Measurements from ENCODE around the gene PGK1.
"Not testable (repeated sequence)": the region's sequence is repeated elsewhere in the genome, so short reads cannot be mapped to it uniquely, and the experiment has no call there.

Gene PGK1

GRCh38 chrX:78103623-78104446, at the start of gene PGK1:
Gene PGK1, plus strand, starts transcription at chrX:78104248. Its CDS starts 93 bp downstream, at chrX:78104341.
- DNase-seq (ENCODE audit: extremely low read depth, insufficient read length) = peak; percentile 98
- no peaks in the 10 kb centered on the region for H3K27me3 ChIP-seq (replicated peaks; ENCODE audit: control insufficient read depth, insufficient read depth, low read length)
- no peak for TF ChIP-seq CTCF (IDR thresholded peaks at IDR 0.05; ENCODE audit: insufficient read depth, low read length, poor library complexity, severe bottlenecking)
- H3K36me3 ChIP-seq (ENCODE audit: control insufficient read depth, insufficient read depth, low read length) = no peaks in the 10 kb centered on the region
- H3K4me3 ChIP-seq (replicated peaks; ENCODE audit: low read depth, low read length) = peak within 1 kb of the TSS; percentile 85

GRCh38 chrX:78063687-78064086, 40.4 kb upstream of the PGK1 start:
- no peaks in the 10 kb centered on the region for H3K36me3 ChIP-seq (ENCODE audit: control insufficient read depth, insufficient read depth, low read length)
- no peaks in the 10 kb centered on the region for H3K27me3 ChIP-seq (replicated peaks; ENCODE audit: control insufficient read depth, insufficient read depth, low read length)
- H3K4me3 ChIP-seq (replicated peaks; ENCODE audit: low read depth, low read length) = no peak overlapping the region
- no peak for TF ChIP-seq CTCF (IDR thresholded peaks at IDR 0.05; ENCODE audit: insufficient read depth, low read length, poor library complexity, severe bottlenecking)
- DNase-seq (ENCODE audit: extremely low read depth, insufficient read length) = no peak

GRCh38 chrX:78064152-78064551, 39.9 kb upstream of the PGK1 start:
- Histone ChIP-seq H3K36me3 (ENCODE audit: control insufficient read depth, insufficient read depth, low read length) (no peaks in the 10 kb centered on the region), H3K27me3 (replicated peaks; ENCODE audit: control insufficient read depth, insufficient read depth, low read length) (no peaks in the 10 kb centered on the region), H3K4me3 (replicated peaks; ENCODE audit: low read depth, low read length) (no peak overlapping the region)
- DNase-seq (ENCODE audit: extremely low read depth, insufficient read length) = no peak
- no peak for TF ChIP-seq CTCF (IDR thresholded peaks at IDR 0.05; ENCODE audit: insufficient read depth, low read length, poor library complexity, severe bottlenecking)

- H3K36me3 ChIP-seq (ENCODE audit: control insufficient read depth, insufficient read depth, low read length); H3K27me3 ChIP-seq (replicated peaks; ENCODE audit: control insufficient read depth, insufficient read depth, low read length); H3K4me3 ChIP-seq (replicated peaks; ENCODE audit: low read depth, low read length): not testable (repeated sequence)
- DNase-seq (ENCODE audit: extremely low read depth, insufficient read length) = peak; percentile 67
These were observed 39.1 kb upstream of the PGK1 start for GRCh38 chrX:78064698-78065601.

- no peak overlapping the region for H3K4me3 ChIP-seq (replicated peaks; ENCODE audit: low read depth, low read length)
- no peaks in the 10 kb centered on the region for H3K27me3 ChIP-seq (replicated peaks; ENCODE audit: control insufficient read depth, insufficient read depth, low read length)
- no peaks in the 10 kb centered on the region for H3K36me3 ChIP-seq (ENCODE audit: control insufficient read depth, insufficient read depth, low read length)
- no peak for TF ChIP-seq CTCF (IDR thresholded peaks at IDR 0.05; ENCODE audit: insufficient read depth, low read length, poor library complexity, severe bottlenecking)
- DNase-seq (ENCODE audit: extremely low read depth, insufficient read length) = no peak
These were observed 37.9 kb upstream of the PGK1 start for GRCh38 chrX:78066110-78066509.

GRCh38 chrX:78071331-78071730, 32.7 kb upstream of the PGK1 start:
- no peak for DNase-seq (ENCODE audit: extremely low read depth, insufficient read length)
- Histone ChIP-seq H3K4me3 (replicated peaks; ENCODE audit: low read depth, low read length) (no peak overlapping the region), H3K36me3 (ENCODE audit: control insufficient read depth, insufficient read depth, low read length) (no peaks in the 10 kb centered on the region), H3K27me3 (replicated peaks; ENCODE audit: control insufficient read depth, insufficient read depth, low read length) (no peaks in the 10 kb centered on the region)
- no peak for TF ChIP-seq CTCF (IDR thresholded peaks at IDR 0.05; ENCODE audit: insufficient read depth, low read length, poor library complexity, severe bottlenecking)

GRCh38 chrX:78073147-78074077, 30.6 kb upstream of the PGK1 start:
- not testable (repeated sequence) for H3K27me3 ChIP-seq (replicated peaks; ENCODE audit: control insufficient read depth, insufficient read depth, low read length); H3K4me3 ChIP-seq (replicated peaks; ENCODE audit: low read depth, low read length); H3K36me3 ChIP-seq (ENCODE audit: control insufficient read depth, insufficient read depth, low read length); DNase-seq (ENCODE audit: extremely low read depth, insufficient read length)
